GM12801 (cell line): ENCODE results near the gene CST8.

ENCODE experiments used
- TF ChIP-seq, protein P1 (sequence below): IDR thresholded peaks from one replicate; pipeline ENCODE4 v1.5.1; 2011; ENCODE audit warnings: control low read depth; ENCODE audit not compliant: insufficient read length; ENCODE audit errors: extremely low read depth

Gene CST8

DNA sequence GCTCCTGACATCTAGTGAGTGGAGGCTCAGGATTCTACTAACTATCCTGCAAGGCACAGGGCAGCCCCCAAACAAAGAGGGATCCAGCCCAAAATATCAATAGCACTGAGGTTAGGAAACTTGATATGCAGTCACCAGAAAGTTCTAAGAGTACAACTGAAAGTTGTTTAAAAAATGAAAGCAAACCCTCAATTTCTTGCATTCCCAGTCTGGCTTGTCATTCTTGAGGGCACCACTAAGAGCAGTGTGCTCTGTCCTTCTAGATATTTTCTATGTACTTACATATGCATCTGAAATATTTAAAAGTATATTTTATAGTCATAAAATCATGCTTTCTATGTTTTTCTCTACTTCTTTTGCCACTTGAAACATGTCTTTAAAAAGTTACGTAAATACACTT lies 35.9 kb downstream of the CST8 start:
- TF ChIP-seq, protein P1, sequence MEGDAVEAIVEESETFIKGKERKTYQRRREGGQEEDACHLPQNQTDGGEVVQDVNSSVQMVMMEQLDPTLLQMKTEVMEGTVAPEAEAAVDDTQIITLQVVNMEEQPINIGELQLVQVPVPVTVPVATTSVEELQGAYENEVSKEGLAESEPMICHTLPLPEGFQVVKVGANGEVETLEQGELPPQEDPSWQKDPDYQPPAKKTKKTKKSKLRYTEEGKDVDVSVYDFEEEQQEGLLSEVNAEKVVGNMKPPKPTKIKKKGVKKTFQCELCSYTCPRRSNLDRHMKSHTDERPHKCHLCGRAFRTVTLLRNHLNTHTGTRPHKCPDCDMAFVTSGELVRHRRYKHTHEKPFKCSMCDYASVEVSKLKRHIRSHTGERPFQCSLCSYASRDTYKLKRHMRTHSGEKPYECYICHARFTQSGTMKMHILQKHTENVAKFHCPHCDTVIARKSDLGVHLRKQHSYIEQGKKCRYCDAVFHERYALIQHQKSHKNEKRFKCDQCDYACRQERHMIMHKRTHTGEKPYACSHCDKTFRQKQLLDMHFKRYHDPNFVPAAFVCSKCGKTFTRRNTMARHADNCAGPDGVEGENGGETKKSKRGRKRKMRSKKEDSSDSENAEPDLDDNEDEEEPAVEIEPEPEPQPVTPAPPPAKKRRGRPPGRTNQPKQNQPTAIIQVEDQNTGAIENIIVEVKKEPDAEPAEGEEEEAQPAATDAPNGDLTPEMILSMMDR: no peak

DNA sequence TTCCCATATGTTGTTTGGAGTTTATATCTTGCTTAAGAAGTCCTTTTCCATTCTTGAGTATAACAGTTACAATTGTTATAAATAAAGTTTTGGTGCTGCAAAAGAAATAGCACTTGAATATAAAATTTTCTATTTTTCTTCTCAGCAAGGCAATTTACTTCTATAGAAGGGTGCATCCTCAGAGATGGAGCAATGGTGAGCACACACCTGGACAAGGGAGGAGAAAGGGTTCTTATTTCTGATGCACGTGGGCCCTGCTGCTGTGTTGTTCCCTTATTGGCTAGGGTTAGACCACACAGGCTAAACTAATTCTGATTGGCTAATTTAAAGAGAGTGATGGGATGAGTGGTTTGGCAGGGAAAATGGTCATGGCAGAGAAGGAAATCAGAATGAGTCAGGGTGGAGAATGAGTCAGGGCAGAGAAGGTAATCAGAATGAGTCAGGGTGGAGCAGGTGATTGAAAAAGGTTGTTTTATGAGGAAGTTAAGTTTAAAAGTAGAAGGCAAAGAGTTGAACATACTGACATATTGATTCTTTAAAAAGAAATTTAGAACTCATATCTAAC lies 38.0 kb downstream of the CST8 start:
- TF ChIP-seq, protein P1: no peak

DNA sequence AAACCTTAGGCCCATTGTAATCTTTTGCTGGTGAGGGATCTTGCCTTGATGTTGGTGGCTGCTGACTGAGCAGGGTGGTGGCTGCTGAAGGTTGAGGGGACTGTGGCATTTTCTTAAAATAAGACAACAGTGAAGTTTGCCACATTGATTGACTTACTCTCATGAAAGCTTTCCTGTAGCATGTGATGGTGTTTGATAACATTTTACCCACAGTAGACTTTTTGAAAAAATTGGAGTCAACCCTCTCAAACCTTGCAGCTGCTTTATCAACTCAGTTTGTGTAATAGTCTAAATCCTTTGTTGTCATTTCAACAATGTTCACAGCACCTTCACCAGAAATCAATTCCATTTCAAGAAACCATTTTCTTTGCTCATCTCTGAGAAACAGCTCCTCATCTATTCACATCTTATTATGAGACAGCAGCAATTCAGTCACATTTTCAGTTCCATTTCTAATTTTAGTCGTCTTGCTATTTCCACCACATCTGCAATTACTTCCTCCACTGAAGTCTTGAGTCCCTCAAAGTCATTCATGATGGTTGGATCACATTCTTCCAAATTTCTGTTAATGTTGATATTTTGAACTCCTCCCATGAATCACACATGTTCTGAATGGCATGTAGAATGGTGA lies 40.1 kb downstream of the CST8 start:
- TF ChIP-seq, protein P1: no peak

DNA sequence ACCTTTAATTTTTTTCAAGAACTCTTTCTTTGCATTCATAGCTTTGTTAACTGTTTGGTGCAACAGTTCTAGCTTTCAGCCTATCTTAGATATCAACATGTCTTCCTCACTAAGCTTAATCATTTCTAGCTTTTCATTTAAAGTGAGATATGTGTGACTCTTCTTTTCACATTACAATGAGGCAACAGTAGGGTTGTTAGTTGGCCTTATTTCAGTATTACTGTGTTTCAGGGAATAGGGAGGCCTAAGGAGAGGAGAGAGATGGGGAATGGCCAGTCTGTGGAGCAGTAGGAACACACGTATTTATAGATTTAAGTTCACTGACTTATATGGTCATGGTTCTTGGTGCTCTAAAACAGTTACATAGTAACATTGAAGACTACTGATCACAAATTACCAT lies 41.6 kb downstream of the CST8 start:
- TF ChIP-seq, protein P1: no peak

DNA sequence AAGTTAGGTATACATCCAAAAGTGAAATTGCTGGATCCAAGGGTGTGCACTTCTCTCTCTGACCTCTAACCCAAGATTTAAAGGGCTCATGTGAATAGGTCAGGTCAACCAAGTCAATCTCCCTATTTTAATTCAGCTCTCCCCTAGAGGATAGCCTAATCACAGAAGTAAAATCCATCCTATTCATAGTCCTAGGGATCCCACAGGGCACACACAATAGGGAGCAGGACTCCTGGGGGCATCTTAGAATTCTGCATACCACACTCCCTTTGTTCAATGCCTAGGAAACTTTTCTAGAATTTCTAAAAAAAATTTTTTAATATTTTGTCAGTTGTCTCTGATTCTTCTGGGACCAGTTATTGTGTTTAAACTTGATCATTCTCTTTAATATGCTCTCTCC lies 42.2 kb downstream of the CST8 start:
- TF ChIP-seq, protein P1: no peak

DNA sequence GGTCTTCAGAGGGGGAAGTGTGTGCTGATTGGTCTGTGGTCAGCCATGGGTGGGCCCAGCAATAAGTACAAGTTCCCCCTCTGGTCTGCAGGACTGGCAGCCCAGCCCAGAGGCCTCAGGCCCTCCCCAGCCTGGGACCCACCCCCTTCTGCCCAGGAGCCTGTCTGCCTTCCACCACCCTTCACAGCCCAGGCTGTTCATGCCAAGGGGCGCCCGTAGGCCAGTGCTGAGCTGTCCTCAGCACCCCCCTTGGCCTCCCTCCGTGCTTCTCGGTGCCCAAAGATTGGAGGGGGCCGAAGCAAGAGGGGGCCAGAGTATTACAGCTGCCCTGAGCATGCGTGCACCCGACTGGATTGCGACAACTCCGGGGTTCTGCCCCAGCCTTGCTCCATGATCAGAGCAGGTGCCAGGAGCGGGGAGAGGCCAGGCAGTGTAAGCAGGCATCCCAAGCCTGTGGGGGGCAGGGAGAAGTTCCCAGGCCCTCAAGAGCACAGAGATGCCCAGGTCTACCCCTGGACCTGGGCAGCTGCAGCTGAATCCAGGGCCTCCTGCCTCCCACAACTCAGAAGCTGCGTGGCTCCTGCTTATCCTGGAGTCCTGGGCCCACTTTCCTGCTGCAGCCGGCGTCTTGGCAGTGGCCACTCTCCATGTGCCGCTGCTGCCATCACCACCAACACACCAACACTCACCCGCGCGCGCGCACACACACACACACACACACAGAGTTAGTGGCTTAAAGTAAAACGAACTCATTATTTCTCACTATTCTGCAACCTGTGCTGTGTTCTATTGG lies 44.1 kb downstream of the CST8 start:
- TF ChIP-seq, protein P1: no peak

DNA sequence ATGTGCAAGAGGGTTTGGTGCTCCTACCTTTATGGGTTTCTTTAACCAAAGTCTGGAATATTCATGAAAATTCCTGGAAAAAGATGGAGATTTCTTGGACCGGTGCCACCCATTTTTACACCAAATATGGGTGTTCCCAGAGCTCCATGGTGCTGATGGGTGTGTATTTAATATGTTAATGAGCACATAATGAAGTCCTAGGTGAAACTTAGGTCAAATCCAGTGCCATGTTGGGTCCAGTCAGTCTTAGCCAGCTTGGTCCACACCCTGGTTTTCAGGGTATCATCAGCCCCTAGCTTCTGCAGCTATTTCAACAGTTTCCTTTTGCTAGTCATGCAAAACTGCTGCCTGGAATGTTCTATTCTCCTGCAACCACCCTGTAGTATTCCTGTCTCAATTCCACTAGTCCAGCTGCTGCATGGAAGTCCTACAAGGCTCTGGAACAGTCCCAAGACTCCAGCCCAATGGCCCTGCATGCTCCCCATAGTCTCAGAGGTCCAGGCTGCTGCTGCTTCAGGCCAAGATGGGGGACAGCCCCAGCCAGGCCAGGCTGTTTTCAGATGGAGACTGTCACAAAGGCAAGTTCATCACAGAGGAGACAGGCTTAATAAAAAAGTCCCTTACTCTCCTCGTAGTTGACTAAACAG lies 45.5 kb downstream of the CST8 start:
- TF ChIP-seq, protein P1: no peak
